GM19025 (cell line): ENCODE measurements around the gene ABHD10.
A peak's percentile ranks its signal among the peaks of the same experiment; 100 is the strongest.

Experiments
- ATAC-seq: cut with Tn5 transposase; IDR thresholded peaks from one replicate; pipeline ENCODE4 v1.9.1; 2021; ENCODE audit warnings: mild to moderate bottlenecking, low read depth, moderate library complexity; ENCODE audit not compliant: unreplicated experiment

The ABHD10 gene

GRCh38 chr3:111963424-111963823 is 15.4 kb upstream of the ABHD10 start:
- ATAC-seq, result no peak

- no peak for ATAC-seq
These were observed 13.3 kb upstream of the ABHD10 start for GRCh38 chr3:111965484-111965883.

- no peak for ATAC-seq
These were observed 11.8 kb upstream of the ABHD10 start for GRCh38 chr3:111967068-111967467.

GRCh38 chr3:111967651-111968274 is 11.1 kb upstream of the ABHD10 start:
- ATAC-seq, result peak; percentile 82

GRCh38 chr3:111968319-111969054 is 10.3 kb upstream of the ABHD10 start:
- no peak for ATAC-seq

- no peak for ATAC-seq
These were observed 8.4 kb upstream of the ABHD10 start for GRCh38 chr3:111970376-111970775.

- no peak for ATAC-seq
These were observed 7.2 kb upstream of the ABHD10 start for GRCh38 chr3:111971533-111972130.

GRCh38 chr3:111972891-111973290 is 5.9 kb upstream of the ABHD10 start:
- ATAC-seq, result no peak

GRCh38 chr3:111975131-111975530 is 3.7 kb upstream of the ABHD10 start:
- no peak for ATAC-seq

- ATAC-seq, result no peak
These were observed 2.6 kb upstream of the ABHD10 start for GRCh38 chr3:111976254-111976653.

- ATAC-seq, result peak; percentile 15
These were observed 710 bp downstream of the ABHD10 start for GRCh38 chr3:111979434-111980038.

- no peak for ATAC-seq
These were observed 2.1 kb downstream of the ABHD10 start for GRCh38 chr3:111980716-111981456.

GRCh38 chr3:111981457-111981763 is 2.6 kb downstream of the ABHD10 start:
- no peak for ATAC-seq

- ATAC-seq, result no peak
These were observed 5.9 kb downstream of the ABHD10 start for GRCh38 chr3:111984636-111985298.

- no peak for ATAC-seq
These were observed 8.0 kb downstream of the ABHD10 start for GRCh38 chr3:111986800-111987199.

- peak; percentile 91 for ATAC-seq
These were observed 10.3 kb downstream of the ABHD10 start for GRCh38 chr3:111989061-111989678.

- no peak for ATAC-seq
These were observed 14.2 kb downstream of the ABHD10 start for GRCh38 chr3:111993038-111993437.

GRCh38 chr3:111998636-111999483 is 20.0 kb downstream of the ABHD10 start, which contains the start of gene TAGLN3:
Gene TAGLN3, plus strand, starts transcription at chr3:111998922. Its CDS starts 501 bp downstream, at chr3:111999423.
- ATAC-seq, result peak; percentile 55
